Measurements from ENCODE around the gene FIZ1. TPM values are rescaled to one million over a fixed set of nuclear protein-coding genes. Genes with fewer than 3 reads are reported as not detected.

Gene FIZ1
- total RNA-seq, 4 donors from 2014 or later, result 8.3 to 17.3 (median 11.4) TPM

GRCh38 chr19:55632463-55632834 lies 33.1 kb upstream of the FIZ1 start:
- WGBS, result 17% methylated on average over 3 of the region's 3 CpGs
- Histone ChIP-seq H3K4me1 (peaks cover 25 to 44% (median 38%) of the 10 kb centered on the region in 4 donors), H3K9me3 (no peaks in the 10 kb centered on the region), H3K27ac (replicated peaks in 1 of 4) (peak overlapping the region; percentile 57 to 68 (median 62)), H3K27me3 (no peaks in the 10 kb centered on the region), H3K4me3 (no peak overlapping the region), H3K36me3 (peaks cover 0 to 3% (median 0%) of the 10 kb centered on the region in 4 donors)
- intact Hi-C loops (cut with DNase I), result loop anchor here (1.0 kb wide), 1 partner anchor 115 kb away; no protein-coding TSS in a partner anchor
- TF ChIP-seq EP300 (IDR thresholded peaks at IDR 0.05), result no peak
- TF ChIP-seq POLR2AphosphoS5 (IDR thresholded peaks at IDR 0.05), result peak in 1 of 2 donors; percentile 36
- no peak for TF ChIP-seq POLR2A (IDR thresholded peaks at IDR 0.05; ENCODE audit: low read depth)
- TF ChIP-seq CTCF (IDR thresholded peaks at IDR 0.05), result peak; percentile 89 to 97 (median 90)
- peak; percentile 99 for DNase-seq (ENCODE audit: extremely low spot score)

GRCh38 chr19:55626350-55626749 lies 27.0 kb upstream of the FIZ1 start:
- Histone ChIP-seq H3K27ac (replicated peaks in 1 of 4) (no peak overlapping the region), H3K4me3 (no peak overlapping the region), H3K27me3 (no peaks in the 10 kb centered on the region), H3K9me3 (no peaks in the 10 kb centered on the region), H3K4me1 (peaks cover 5 to 22% (median 15%) of the 10 kb centered on the region in 4 donors), H3K36me3 (peaks cover 6 to 12% (median 11%) of the 10 kb centered on the region in 4 donors)
- no peak for DNase-seq (ENCODE audit: extremely low spot score)
- no peak for TF ChIP-seq POLR2AphosphoS5 (IDR thresholded peaks at IDR 0.05)
- TF ChIP-seq EP300 (IDR thresholded peaks at IDR 0.05), result no peak
- TF ChIP-seq CTCF (IDR thresholded peaks at IDR 0.05), result no peak
- TF ChIP-seq POLR2A (IDR thresholded peaks at IDR 0.05; ENCODE audit: low read depth), result no peak
- intact Hi-C loops (cut with DNase I), result no loop called here
- 81% methylated on average over 11 of the region's 11 CpGs for WGBS

GRCh38 chr19:55625004-55625326 lies 25.6 kb upstream of the FIZ1 start:
- Histone ChIP-seq H3K4me3 (peak overlapping the region; percentile 59 to 77 (median 68)), H3K27ac (replicated peaks in 1 of 4) (peak overlapping the region; percentile 90 to 96 (median 94)), H3K27me3 (no peaks in the 10 kb centered on the region), H3K36me3 (peaks cover 6 to 24% (median 15%) of the 10 kb centered on the region in 4 donors), H3K4me1 (peaks cover 5 to 28% (median 19%) of the 10 kb centered on the region in 4 donors), H3K9me3 (no peaks in the 10 kb centered on the region)
- TF ChIP-seq POLR2AphosphoS5 (IDR thresholded peaks at IDR 0.05) (no peak), POLR2A (IDR thresholded peaks at IDR 0.05; ENCODE audit: low read depth) (no peak), CTCF (IDR thresholded peaks at IDR 0.05) (no peak), EP300 (IDR thresholded peaks at IDR 0.05) (no peak)
- intact Hi-C loops (cut with DNase I), result no loop called here
- DNase-seq (ENCODE audit: extremely low spot score), result no peak
- WGBS, result 46% methylated on average over 11 of the region's 11 CpGs

GRCh38 chr19:55624109-55625003 lies 25.0 kb upstream of the FIZ1 start, which contains the start of gene ZNF784:
ZNF784 (minus strand) TSS chr19:55624566; CDS start chr19:55624561, 5 bp downstream.
- peak; percentile 98 for DNase-seq (ENCODE audit: extremely low spot score)
- Histone ChIP-seq H3K9me3 (no peaks in the 10 kb centered on the region), H3K27ac (replicated peaks in 1 of 4) (peak within 1 kb of the TSS; percentile 90 to 96 (median 94)), H3K27me3 (no peaks in the 10 kb centered on the region), H3K4me3 (peak within 1 kb of the TSS; percentile 59 to 77 (median 68)), H3K4me1 (peaks cover 5 to 34% (median 24%) of the 10 kb centered on the region in 4 donors), H3K36me3 (peaks cover 6 to 24% (median 15%) of the 10 kb centered on the region in 4 donors)
- intact Hi-C loops (cut with DNase I), result no loop called here
- WGBS, result under 1% methylated on average over 18 of the region's 56 CpGs
- no peak for TF ChIP-seq POLR2A (IDR thresholded peaks at IDR 0.05; ENCODE audit: low read depth)
- peak in 1 of 3 experiments; percentile 6 for TF ChIP-seq CTCF (IDR thresholded peaks at IDR 0.05)
- TF ChIP-seq EP300 (IDR thresholded peaks at IDR 0.05), result no peak
- TF ChIP-seq POLR2AphosphoS5 (IDR thresholded peaks at IDR 0.05), result peak; percentile 80 to 82

Data from esophagus muscularis mucosa (tissue), 4 donors.